SH-SY5Y (cell line): ENCODE data around the gene AK5.

Experiments used
- GATA2 ChIP-seq: IDR thresholded peaks from 2 replicates; pipeline ENCODE4 v1.6.1; 2011; ENCODE audit warnings: mild to moderate bottlenecking, low read depth, low read length
- GATA3 ChIP-seq: IDR thresholded peaks from 2 replicates; pipeline ENCODE4 v1.6.1; 2011; ENCODE audit warnings: low read depth, mild to moderate bottlenecking, low read length, moderate library complexity

DNA sequence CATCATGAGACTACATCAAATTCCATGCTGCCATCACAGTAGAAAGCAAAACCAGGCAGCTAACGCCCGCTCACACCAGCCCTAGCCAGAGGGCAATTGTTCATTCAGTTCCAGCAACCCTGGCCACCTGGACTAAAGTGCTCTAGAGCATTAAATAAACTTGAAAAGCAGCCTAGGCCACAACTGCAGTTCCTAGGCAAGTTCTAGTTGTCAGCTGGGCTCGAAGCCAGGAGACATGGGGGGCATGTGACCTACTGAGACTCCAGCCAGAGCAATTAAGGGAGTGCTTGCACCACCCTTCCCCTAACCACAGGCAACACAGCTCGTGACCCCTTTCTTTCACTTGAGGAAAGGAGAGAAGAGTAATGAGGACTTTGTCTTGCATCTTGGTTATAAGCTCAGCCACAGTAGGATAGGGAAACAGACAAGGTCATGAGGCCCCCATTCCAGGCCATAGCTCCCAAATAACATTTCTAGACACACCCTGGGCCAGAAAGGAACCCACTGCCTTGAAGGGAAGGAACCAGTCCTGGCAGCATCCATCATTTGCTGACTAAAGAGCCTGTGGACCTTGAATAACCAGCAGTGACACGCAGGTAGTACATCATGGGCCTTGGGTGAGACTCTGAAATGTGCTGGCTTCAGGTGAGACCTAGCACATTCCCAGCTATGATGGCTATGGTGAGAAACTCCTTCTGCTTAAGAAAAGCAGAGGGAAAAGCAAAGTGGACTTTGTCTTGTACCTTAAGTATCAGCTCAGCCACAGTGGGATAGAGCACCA, 323.6 kb downstream of the AK5 start:
- TF ChIP-seq GATA3, result no peak
- TF ChIP-seq GATA2, result no peak
